Transverse colon (tissue), 3 donors: Measurements from ENCODE around the gene TOPORS.

ENCODE experiments used
- CTCF ChIP-seq, 5 experiments: fragments of 200-600 bp in 3 of 5; fragments of 450-650 bp in 2 of 5; sonication (generic) in 3 of 5; IDR thresholded peaks; 1 replicate in 2 of 5; 2 replicates in 3 of 5; pipeline ENCODE4 v1.5.1; 2016 to 2017; ENCODE audit warnings: antibody characterized with exemption in 5 of 5, inconsistent platforms in 3 of 5, mild to moderate bottlenecking in 2 of 5, moderate library complexity in 1 of 5
- POLR2A ChIP-seq: fragments of 450-650 bp; IDR thresholded peaks from one replicate; pipeline ENCODE4 v1.6.1; 2016; ENCODE audit warnings: antibody characterized with exemption, mild to moderate bottlenecking, moderate library complexity

DNA sequence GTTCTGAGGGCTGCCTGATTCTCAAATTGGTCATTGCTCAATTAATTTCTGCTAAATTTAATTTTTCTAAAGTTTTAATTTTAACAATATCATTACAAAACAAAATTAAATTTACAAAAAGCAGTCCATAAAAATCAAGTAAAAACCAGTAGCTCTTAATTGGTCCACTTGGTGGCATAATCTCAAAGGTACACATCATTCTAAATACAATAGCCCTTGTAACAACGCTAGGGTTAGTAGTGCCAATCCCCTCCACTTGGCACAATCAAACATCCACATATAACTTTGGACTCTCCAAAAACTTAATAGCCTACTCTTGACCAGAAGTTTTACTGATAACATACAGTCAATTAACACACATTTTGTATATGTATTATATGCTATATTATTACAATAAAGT lies 22.5 kb upstream of the TOPORS start:
- TF ChIP-seq POLR2A (no peak), CTCF (IDR thresholded peaks at IDR 0.05) (no peak)
